Panc1 (cell line): Measurements from ENCODE around the gene KIF24. TPM values are rescaled to one million over a fixed set of nuclear protein-coding genes. Genes with fewer than 3 reads are reported as not detected.

Experiments
- ATAC-seq: fragments of 200-7000 bp; cut with Tn5 transposase; 2 replicates; pipeline ENCODE4 v1.9.1; 2020; ENCODE audit warnings: mild to moderate bottlenecking, moderate library complexity
- Bru-seq: library from RNA; stranded (reverse); fragments of 400-500 nt; gene quantifications from one replicate; lab custom pipeline; 2021; lab: Mats Ljungman, UMichigan
- BruChase-seq, 2 experiments: library from RNA; stranded (reverse); fragments of 400-500 nt; gene quantifications; one replicate each; lab custom pipeline; 2021; lab: Mats Ljungman, UMichigan
- BruUV-seq: library from RNA; stranded (reverse); fragments of 400-500 nt; replicated peaks from 2 replicates; lab custom pipeline; 2021; lab: Mats Ljungman, UMichigan
- CTCF ChIA-PET: fragments of 300-600 bp; sonication (Branson Sonifier 250); formaldehyde crosslinking; loops from one replicate; lab custom pipeline; 2022; ENCODE audit warnings: antibody characterized with exemption; lab: Charles Lee
- POLR2A ChIA-PET: fragments of 300-600 bp; sonication (Branson Sonifier 250); formaldehyde crosslinking; loops from one replicate; lab custom pipeline; 2022; ENCODE audit warnings: antibody characterized with exemption; lab: Charles Lee
- DNase-seq: peaks from one replicate; pipeline ENCODE4 v3.0.0-alpha.2; 2010; ENCODE audit warnings: low read depth, low spot score
- H3K27ac ChIP-seq: 2 replicates; pipeline ENCODE4 v1.5.1; 2011; ENCODE audit warnings: mild to moderate bottlenecking, low read length, inconsistent platforms
- H3K27me3 ChIP-seq: fragments of 200-500 bp; sonication (Bioruptor generic); 2 replicates; pipeline ENCODE4 v1.6.0; 2014; ENCODE audit warnings: low read length, inconsistent platforms; ENCODE audit not compliant: control insufficient read depth, insufficient read depth
- H3K36me3 ChIP-seq: fragments of 200-500 bp; sonication (Bioruptor generic); 2 replicates; pipeline ENCODE4 v1.5.1; 2014; ENCODE audit warnings: inconsistent platforms, mild to moderate bottlenecking, low read length, moderate library complexity; ENCODE audit not compliant: control insufficient read depth, insufficient read depth
- H3K4me1 ChIP-seq: 2 replicates; pipeline ENCODE4 v1.5.1; 2011; ENCODE audit warnings: inconsistent platforms, mild to moderate bottlenecking, low read length, moderate library complexity; ENCODE audit not compliant: control insufficient read depth, insufficient read depth
- H3K4me3 ChIP-seq, 2 experiments: 2 replicates each; pipeline ENCODE4 v1.5.1; 2011 to 2012; ENCODE audit warnings: low read depth in 2 of 2, low read length in 2 of 2, mild to moderate bottlenecking in 2 of 2, inconsistent platforms in 1 of 2, moderate library complexity in 1 of 2
- H3K9me3 ChIP-seq: fragments of 200-500 bp; sonication (Bioruptor generic); 2 replicates; pipeline ENCODE4 v1.5.1; 2014; ENCODE audit warnings: low read depth, mild to moderate bottlenecking, inconsistent platforms, low read length, moderate library complexity; ENCODE audit not compliant: control insufficient read depth, insufficient read depth
- POLR2AphosphoS5 ChIP-seq: IDR thresholded peaks from 2 replicates; pipeline ENCODE4 v1.6.1; 2012; ENCODE audit warnings: mild to moderate bottlenecking, low read depth, low read length, moderate library complexity
- SIN3A ChIP-seq: IDR thresholded peaks from 2 replicates; pipeline ENCODE4 v1.6.1; 2012; ENCODE audit warnings: low read depth, mild to moderate bottlenecking, low read length, moderate library complexity, borderline replicate concordance; ENCODE audit not compliant: insufficient read depth
- TCF7L2 ChIP-seq: IDR thresholded peaks from 2 replicates; pipeline ENCODE4 v1.6.1; 2011; ENCODE audit warnings: mild to moderate bottlenecking, low read depth, low read length, inconsistent platforms
- in situ Hi-C: cut with HindIII; loops from 2 replicates; pipeline ENCODE4 v1.10.0; 2016; ENCODE audit warnings: low sequenced_read_pairs, low pct_unique_long_range_greater_than_20kb
- intact Hi-C: fragments of 100-400 bp; cut with micrococcal nuclease; formaldehyde crosslinking; loops from one replicate; pipeline ENCODE4 v1.10.0; 2022; ENCODE audit not compliant: unreplicated experiment
- long read RNA-seq: library from polyadenylated mRNA; unstranded; transcript quantifications from one replicate; pipeline ENCODE4 v2.0.0, GENCODE V29; 2021; ENCODE audit not compliant: unreplicated experiment
- polyA plus RNA-seq: library from polyadenylated mRNA; unstranded; fragments of >200 nt; gene quantifications from one replicate; pipeline ENCODE4 v1.2.1, GENCODE V29; 2012; ENCODE audit warnings: missing spikeins; ENCODE audit not compliant: insufficient read length
- total RNA-seq: library from RNA; stranded (reverse); gene quantifications from one replicate; pipeline ENCODE4 v1.2.1, GENCODE V29; 2021; ENCODE audit not compliant: unreplicated experiment
- TF ChIP-seq, protein P1 (sequence below): fragments of 450-650 bp; IDR thresholded peaks from 2 replicates; pipeline ENCODE4 v1.5.1; 2017; ENCODE audit warnings: mild to moderate bottlenecking
- TF ChIP-seq, protein P2 (sequence below), 2 experiments: IDR thresholded peaks; 2 replicates each; pipeline ENCODE4 v1.6.1; 2011 to 2012; ENCODE audit warnings: low read depth in 2 of 2, control low read depth in 1 of 2, low read length in 1 of 2, mild to moderate bottlenecking in 1 of 2, moderate library complexity in 1 of 2; ENCODE audit not compliant: insufficient read depth in 1 of 2

KIF24 gene
- total RNA-seq (7.2 TPM), Bru-seq, nascent RNA (percentile 65 among the genes with signal in this experiment), BruChase-seq, experiment 1, labeled RNA remaining after a 2-hour chase (percentile 66 among the genes with signal in this experiment), BruChase-seq, experiment 2, labeled RNA remaining after a 6-hour chase (percentile 63 among the genes with signal in this experiment)
- polyA plus RNA-seq, result 2.6 TPM
- long read RNA-seq, partial matches to known transcripts, result 5 of 20 reads
- long read RNA-seq, other reads (novel, unspliced or antisense), result 15 of 20 reads

DNA sequence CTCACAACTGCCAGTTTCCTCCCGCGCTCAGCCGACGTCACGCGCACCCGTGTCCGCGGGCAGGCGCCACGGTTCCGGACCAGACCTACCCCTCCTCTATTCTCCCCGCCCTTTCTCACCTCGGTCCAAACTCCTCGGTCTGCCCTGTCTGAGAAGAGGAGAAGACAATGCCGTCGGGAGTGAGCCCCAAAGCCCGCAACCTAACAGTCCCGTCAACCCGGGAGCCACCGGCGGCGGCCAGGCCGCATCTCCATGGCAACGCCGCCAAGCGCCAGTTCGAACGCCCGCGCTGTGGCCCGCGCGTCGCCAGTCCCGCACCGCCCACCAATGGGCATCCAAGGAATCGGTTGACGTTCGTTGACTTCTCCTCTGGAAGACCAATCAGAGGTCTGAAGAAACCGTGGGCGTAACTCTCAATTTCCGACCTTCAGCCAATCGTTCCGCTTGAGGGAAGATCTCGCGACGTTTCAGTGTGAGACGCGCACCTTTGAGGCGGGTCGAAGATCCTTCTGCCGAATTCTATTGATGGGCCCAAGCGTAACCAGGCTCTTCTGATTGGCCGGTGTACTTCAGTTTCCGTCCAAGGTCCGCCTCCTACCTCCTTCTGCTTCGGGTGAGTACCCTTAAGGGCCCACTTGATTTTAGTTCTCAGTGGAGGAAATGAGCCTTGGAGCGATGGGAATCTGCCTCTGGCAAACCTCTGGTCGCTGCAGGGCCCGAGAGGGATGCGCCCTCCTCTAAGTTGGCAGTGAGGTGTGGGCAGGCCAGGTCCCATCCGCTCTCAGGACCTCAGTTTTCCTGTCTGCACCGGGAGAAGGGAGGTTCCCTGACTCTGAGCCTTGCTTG, at the start of gene KIF24, which contains the start of gene NUDT2:
KIF24 (minus strand) TSS at position 282 of the 846 bp plus-strand sequence. CDS start 17,922 bp downstream, outside the sequence.
NUDT2 (plus strand) TSS at position 583 of the 846 bp plus-strand sequence. CDS start 9,471 bp downstream, outside the sequence.
- peak; percentile 89 for TF ChIP-seq POLR2AphosphoS5
- no peak; the same call in 1 of the 2 replicates for TF ChIP-seq TCF7L2
- peak; percentile 100 for TF ChIP-seq SIN3A

DNA sequence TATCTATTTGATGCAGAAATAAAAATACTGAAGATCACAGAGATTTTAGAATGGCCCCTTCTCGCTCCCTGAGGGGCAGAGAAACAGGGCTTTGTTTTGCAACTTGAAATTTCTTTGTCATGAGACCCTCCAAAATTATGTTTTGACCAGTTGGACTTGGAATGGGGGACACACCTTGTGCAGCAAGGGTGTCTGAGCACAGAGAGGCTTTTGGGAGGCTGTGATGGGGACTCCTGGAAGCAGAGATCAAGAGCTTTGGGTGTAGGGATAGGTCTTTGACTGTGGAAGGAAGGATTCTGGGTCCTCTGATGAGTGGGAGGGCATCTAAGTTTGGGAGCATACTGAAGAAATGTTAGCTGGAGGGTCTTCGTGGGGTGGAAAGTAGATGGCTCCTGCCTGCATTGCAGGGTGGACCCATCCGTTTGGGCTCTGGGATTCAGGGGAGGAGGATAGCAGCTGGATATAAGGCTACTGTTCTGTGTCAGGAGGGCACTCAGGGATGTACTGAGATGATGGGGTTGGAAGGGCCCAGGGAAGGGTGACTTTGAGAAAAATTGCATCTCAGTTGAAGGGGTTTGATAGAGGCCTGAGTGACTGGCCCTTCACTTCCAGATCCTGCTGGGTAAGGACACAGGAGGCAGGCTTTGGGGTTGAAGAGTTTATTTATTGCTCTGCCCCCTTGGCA, 49.5 kb upstream of the KIF24 start:
- POLR2A ChIA-PET, result interaction anchor here (1.1 kb wide), 1 partner anchor 37 kb away, joined by 3 read pairs; no protein-coding TSS in a partner anchor
- no peak overlapping the region for H3K27ac ChIP-seq
- in situ Hi-C loops, result no loop called here

More for the DNA sequence above, at the start of gene KIF24, which contains the start of gene NUDT2:
- BruUV-seq, result no TSS peak
- ChIA-PET CTCF (no interaction called here), POLR2A (no interaction called here)
- H3K4me1 ChIP-seq, result peaks cover 24% of the 10 kb centered on the region
- ATAC-seq, result peak; percentile 96
- H3K4me3 ChIP-seq, result peak within 1 kb of the TSS; percentile 91 to 97
- H3K27ac ChIP-seq, result peak within 1 kb of the TSS; percentile 98
- DNase-seq, result peak; percentile 98
- H3K27me3 ChIP-seq, result no peaks in the 10 kb centered on the region
- H3K9me3 ChIP-seq, result no peaks in the 10 kb centered on the region
- intact Hi-C loops (no loop called here), in situ Hi-C loops (no loop called here)
- no peaks in the 10 kb centered on the region; the same call in 1 of the 2 replicates for H3K36me3 ChIP-seq

More for the DNA sequence above, 49.5 kb upstream of the KIF24 start:
- Histone ChIP-seq H3K4me3 (no peak overlapping the region), H3K4me1 (peaks cover 21% of the 10 kb centered on the region), H3K9me3 (no peaks in the 10 kb centered on the region), H3K27me3 (no peaks in the 10 kb centered on the region), H3K36me3 (no peaks in the 10 kb centered on the region)
- CTCF ChIA-PET, result interaction anchor here (0.6 to 1.8 kb wide), 4 partner anchors 47 to 304 kb away, joined by 5 to 9 read pairs (median 6); no protein-coding TSS in a partner anchor
- DNase-seq (no peak), ATAC-seq (no peak)
- intact Hi-C loops, result loop anchor here (1.0 to 5.0 kb wide), 2 partner anchors 46 to 121 kb away; no protein-coding TSS in a partner anchor
- BruUV-seq, result no TSS peak
- TF ChIP-seq, protein P1, sequence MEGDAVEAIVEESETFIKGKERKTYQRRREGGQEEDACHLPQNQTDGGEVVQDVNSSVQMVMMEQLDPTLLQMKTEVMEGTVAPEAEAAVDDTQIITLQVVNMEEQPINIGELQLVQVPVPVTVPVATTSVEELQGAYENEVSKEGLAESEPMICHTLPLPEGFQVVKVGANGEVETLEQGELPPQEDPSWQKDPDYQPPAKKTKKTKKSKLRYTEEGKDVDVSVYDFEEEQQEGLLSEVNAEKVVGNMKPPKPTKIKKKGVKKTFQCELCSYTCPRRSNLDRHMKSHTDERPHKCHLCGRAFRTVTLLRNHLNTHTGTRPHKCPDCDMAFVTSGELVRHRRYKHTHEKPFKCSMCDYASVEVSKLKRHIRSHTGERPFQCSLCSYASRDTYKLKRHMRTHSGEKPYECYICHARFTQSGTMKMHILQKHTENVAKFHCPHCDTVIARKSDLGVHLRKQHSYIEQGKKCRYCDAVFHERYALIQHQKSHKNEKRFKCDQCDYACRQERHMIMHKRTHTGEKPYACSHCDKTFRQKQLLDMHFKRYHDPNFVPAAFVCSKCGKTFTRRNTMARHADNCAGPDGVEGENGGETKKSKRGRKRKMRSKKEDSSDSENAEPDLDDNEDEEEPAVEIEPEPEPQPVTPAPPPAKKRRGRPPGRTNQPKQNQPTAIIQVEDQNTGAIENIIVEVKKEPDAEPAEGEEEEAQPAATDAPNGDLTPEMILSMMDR, result no peak
- TF ChIP-seq SIN3A (no peak; the same call in 1 of the 2 replicates), POLR2AphosphoS5 (no peak), TCF7L2 (no peak)
- TF ChIP-seq, protein P2, sequence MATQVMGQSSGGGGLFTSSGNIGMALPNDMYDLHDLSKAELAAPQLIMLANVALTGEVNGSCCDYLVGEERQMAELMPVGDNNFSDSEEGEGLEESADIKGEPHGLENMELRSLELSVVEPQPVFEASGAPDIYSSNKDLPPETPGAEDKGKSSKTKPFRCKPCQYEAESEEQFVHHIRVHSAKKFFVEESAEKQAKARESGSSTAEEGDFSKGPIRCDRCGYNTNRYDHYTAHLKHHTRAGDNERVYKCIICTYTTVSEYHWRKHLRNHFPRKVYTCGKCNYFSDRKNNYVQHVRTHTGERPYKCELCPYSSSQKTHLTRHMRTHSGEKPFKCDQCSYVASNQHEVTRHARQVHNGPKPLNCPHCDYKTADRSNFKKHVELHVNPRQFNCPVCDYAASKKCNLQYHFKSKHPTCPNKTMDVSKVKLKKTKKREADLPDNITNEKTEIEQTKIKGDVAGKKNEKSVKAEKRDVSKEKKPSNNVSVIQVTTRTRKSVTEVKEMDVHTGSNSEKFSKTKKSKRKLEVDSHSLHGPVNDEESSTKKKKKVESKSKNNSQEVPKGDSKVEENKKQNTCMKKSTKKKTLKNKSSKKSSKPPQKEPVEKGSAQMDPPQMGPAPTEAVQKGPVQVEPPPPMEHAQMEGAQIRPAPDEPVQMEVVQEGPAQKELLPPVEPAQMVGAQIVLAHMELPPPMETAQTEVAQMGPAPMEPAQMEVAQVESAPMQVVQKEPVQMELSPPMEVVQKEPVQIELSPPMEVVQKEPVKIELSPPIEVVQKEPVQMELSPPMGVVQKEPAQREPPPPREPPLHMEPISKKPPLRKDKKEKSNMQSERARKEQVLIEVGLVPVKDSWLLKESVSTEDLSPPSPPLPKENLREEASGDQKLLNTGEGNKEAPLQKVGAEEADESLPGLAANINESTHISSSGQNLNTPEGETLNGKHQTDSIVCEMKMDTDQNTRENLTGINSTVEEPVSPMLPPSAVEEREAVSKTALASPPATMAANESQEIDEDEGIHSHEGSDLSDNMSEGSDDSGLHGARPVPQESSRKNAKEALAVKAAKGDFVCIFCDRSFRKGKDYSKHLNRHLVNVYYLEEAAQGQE (IDR thresholded peaks at IDR 0.05; ENCODE audit: insufficient read depth in 1 of 2, low read depth in 2 of 2, low read length in 1 of 2), result no peak
